ENCODE measurements around the gene RGS5. TPM values are rescaled to one million over a fixed set of nuclear protein-coding genes. Genes with fewer than 3 reads are reported as not detected.
A peak's percentile ranks its signal among the peaks of the same experiment; 100 is the strongest.

RGS5 gene
- polyA plus RNA-seq, 1 of the 3 experiments (the other 2 are of a cell fraction) = 260 TPM

GRCh38 chr1:163195728-163196448 lies 6.8 kb downstream of the RGS5 start (continued):
- TF ChIP-seq CTCF (IDR thresholded peaks at IDR 0.05) (no peak), MXI1 (IDR thresholded peaks at IDR 0.05; ENCODE audit: low read depth, low read length) (no peak; the same call in 1 of the 2 replicates), TCF12 (IDR thresholded peaks at IDR 0.05) (peak; percentile 92), PBX3 (IDR thresholded peaks at IDR 0.05) (peak; percentile 44; the same call in 1 of the 2 replicates), SMC3 (IDR thresholded peaks at IDR 0.05; ENCODE audit: low read depth, low read length) (no peak), ZBTB33 (IDR thresholded peaks at IDR 0.05; ENCODE audit: borderline replicate concordance, low read depth) (0 out of 2 replicates have a peak, but pooled peaks have one; percentile 38), FOSL2 (IDR thresholded peaks at IDR 0.05; ENCODE audit: borderline replicate concordance, low read depth) (peak; percentile 76), RXRA (IDR thresholded peaks at IDR 0.05; ENCODE audit: borderline replicate concordance, low read depth) (peak; percentile 13; the same call in 1 of the 2 replicates), FOXM1 (IDR thresholded peaks at IDR 0.05; ENCODE audit: low read depth) (peak; percentile 77), RFX5 (IDR thresholded peaks at IDR 0.05; ENCODE audit: low read length) (no peak), ELF1 (IDR thresholded peaks at IDR 0.05) (no peak), RAD21 (IDR thresholded peaks at IDR 0.05; ENCODE audit: low read length) (0 out of 2 replicates have a peak, but pooled peaks have one; percentile 3), MAX (IDR thresholded peaks at IDR 0.05; ENCODE audit: low read depth) (0 out of 2 replicates have a peak, but pooled peaks have one; percentile 35), JUND (IDR thresholded peaks at IDR 0.05) (peak; percentile 78), YY1 (IDR thresholded peaks at IDR 0.05; ENCODE audit: low read depth) (no peak), TAF1 (IDR thresholded peaks at IDR 0.05; ENCODE audit: borderline replicate concordance, low read depth, low read length) (no peak), GABPA (IDR thresholded peaks at IDR 0.05; ENCODE audit: low read depth) (no peak), SIN3A (IDR thresholded peaks at IDR 0.05; ENCODE audit: borderline replicate concordance, low read depth, low read length) (no peak)

All from SK-N-SH (cell line).